SU-DHL-6 (cell line): ENCODE measurements around the gene KCNJ4.

ENCODE experiments used
- H2AFZ ChIP-seq: fragments of 200-600 bp; sonication (generic); 2 replicates; pipeline ENCODE4 v1.6.1; 2014; ENCODE audit warnings: low read depth, mild to moderate bottlenecking, moderate library complexity, mixed read lengths, antibody characterized with exemption, low read length; ENCODE audit not compliant: severe bottlenecking
- H3F3A ChIP-seq: fragments of 200-600 bp; shearing (Covaris generic); 2 replicates; pipeline ENCODE4 v1.6.0; 2016; ENCODE audit warnings: antibody characterized with exemption, mild to moderate bottlenecking; ENCODE audit not compliant: insufficient read depth
- H3K27ac ChIP-seq: fragments of 200-600 bp; sonication (generic); 2 replicates; pipeline ENCODE4 v1.5.1; 2016; ENCODE audit warnings: low read depth, mild to moderate bottlenecking, low read length, moderate library complexity, mixed read lengths
- H3K27me3 ChIP-seq: fragments of 200-600 bp; sonication (generic), shearing (Covaris generic); 2 replicates; pipeline ENCODE4 v1.6.0; 2014; ENCODE audit warnings: mild to moderate bottlenecking, low read length
- H3K36me3 ChIP-seq: fragments of 200-600 bp; sonication (generic); 2 replicates; pipeline ENCODE4 v1.6.1; 2014; ENCODE audit warnings: mild to moderate bottlenecking, low read length, mixed read lengths
- H3K4me2 ChIP-seq: fragments of 300-600, 200-600 bp; shearing (Covaris generic), sonication (generic); 2 replicates; pipeline ENCODE4 v1.6.0; 2014; ENCODE audit warnings: low read length, low read depth, mild to moderate bottlenecking; ENCODE audit not compliant: poor library complexity, severe bottlenecking
- H3K4me3 ChIP-seq: fragments of 200-600 bp; sonication (generic); 2 replicates; pipeline ENCODE4 v1.5.1; 2014; ENCODE audit warnings: antibody characterized with exemption, low read length, mild to moderate bottlenecking, mixed read lengths; ENCODE audit not compliant: insufficient read depth, poor library complexity, severe bottlenecking
- H3K79me2 ChIP-seq: fragments of 200-600 bp; sonication (generic); 2 replicates; pipeline ENCODE4 v1.6.1; 2014; ENCODE audit warnings: mild to moderate bottlenecking, low read length, moderate library complexity; ENCODE audit not compliant: insufficient read depth
- H3K9ac ChIP-seq: fragments of 200-600 bp; sonication (generic); 2 replicates; pipeline ENCODE4 v1.7.0; 2014; ENCODE audit warnings: mild to moderate bottlenecking, low read length
- H3K9me2 ChIP-seq: fragments of 200-600 bp; sonication (generic); replicated peaks from 2 replicates; pipeline ENCODE4 v1.6.1; 2014; ENCODE audit warnings: low read length; ENCODE audit not compliant: insufficient read depth
- H3K9me3 ChIP-seq: fragments of 200-600 bp; sonication (generic); 2 replicates; pipeline ENCODE4 v1.6.1; 2014; ENCODE audit warnings: low read length, mixed read lengths; ENCODE audit not compliant: insufficient read depth
- H4K20me1 ChIP-seq: fragments of 200-600 bp; sonication (generic); 2 replicates; pipeline ENCODE4 v1.6.1; 2014; ENCODE audit warnings: low read depth, mild to moderate bottlenecking, antibody characterized with exemption, low read length, moderate library complexity, mixed read lengths
- CTCF ChIP-seq: fragments of 200-600 bp; sonication (generic); IDR thresholded peaks from one replicate; pipeline ENCODE4 v1.5.1; 2017; ENCODE audit warnings: antibody characterized with exemption, mild to moderate bottlenecking, low read length, moderate library complexity; ENCODE audit not compliant: insufficient read depth, poor library complexity, severe bottlenecking
- EZH2phosphoT487 ChIP-seq: fragments of 200-600 bp; sonication (generic), shearing (Covaris generic); conservative IDR thresholded peaks from 2 replicates; pipeline ENCODE4 v1.6.1; 2018; ENCODE audit warnings: mild to moderate bottlenecking, antibody characterized with exemption, low read length, moderate library complexity, mixed read lengths

Gene KCNJ4

DNA sequence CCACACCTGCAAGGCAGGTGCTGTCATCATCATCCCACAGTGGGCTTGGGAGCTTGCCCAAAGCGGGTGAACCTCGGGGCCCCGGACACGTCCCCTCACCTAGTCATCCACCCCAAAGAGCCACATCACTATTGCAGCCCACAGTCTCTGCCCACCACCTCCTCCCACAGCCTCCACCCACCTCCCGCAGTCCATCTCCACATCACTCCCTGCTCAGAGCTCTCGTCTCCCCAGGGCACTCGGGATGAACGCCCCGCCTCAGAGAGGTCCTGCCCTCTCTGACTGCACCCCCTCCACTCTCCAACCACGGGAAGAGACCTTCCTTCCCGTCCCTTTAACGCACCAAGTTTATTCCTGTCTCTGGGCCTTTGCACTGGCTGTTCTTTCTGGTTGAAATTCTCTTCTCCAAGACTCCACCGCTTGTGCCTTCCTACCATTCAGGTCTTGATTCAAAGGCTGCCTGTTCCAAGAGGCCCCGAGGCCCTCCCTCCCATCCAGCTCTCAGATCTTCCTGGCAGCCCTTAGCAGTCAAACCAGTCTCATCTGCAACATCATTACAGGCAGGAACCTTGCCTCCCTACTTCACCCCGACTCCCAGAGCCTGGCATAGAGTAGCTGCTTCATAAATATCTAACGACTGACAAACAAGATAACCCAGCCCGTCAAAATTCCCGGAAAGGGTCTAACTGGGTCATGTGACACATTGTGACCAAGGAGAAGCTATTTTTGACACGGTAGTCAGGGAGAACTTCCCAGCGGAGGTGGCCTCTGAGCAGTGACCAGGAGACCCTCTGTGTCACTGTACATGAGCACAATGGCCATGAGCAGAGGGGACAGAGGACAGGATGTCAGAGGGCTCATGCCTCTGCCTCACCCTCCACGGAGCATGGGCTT is 11.1 kb downstream of the KCNJ4 start:
- Histone ChIP-seq H3K9me2 (no peaks in the 10 kb centered on the region), H2AFZ (no peak overlapping the region), H3K79me2 (no peaks in the 10 kb centered on the region), H3K4me2 (no peak overlapping the region), H3K9ac (no peak overlapping the region), H3F3A (no peaks in the 10 kb centered on the region), H3K27ac (no peak overlapping the region), H3K4me3 (no peak overlapping the region), H3K27me3 (no peaks in the 10 kb centered on the region), H3K9me3 (no peaks in the 10 kb centered on the region), H4K20me1 (no peaks in the 10 kb centered on the region), H3K36me3 (no peaks in the 10 kb centered on the region)
- TF ChIP-seq CTCF (no peak), EZH2phosphoT487 (no peak)

- no peak overlapping the region for H3K9ac ChIP-seq
- no peaks in the 10 kb centered on the region for H3K9me2 ChIP-seq
Observed at GRCh38 chr22:38442967-38443627, 11.9 kb downstream of the KCNJ4 start.

GRCh38 chr22:38441620-38442287 is 13.2 kb downstream of the KCNJ4 start:
- Histone ChIP-seq H3K27ac (no peak overlapping the region), H3K4me3 (no peak overlapping the region), H3K9me2 (no peaks in the 10 kb centered on the region), H2AFZ (no peak overlapping the region), H3K4me2 (no peak overlapping the region), H3K9ac (no peak overlapping the region), H3K27me3 (no peaks in the 10 kb centered on the region), H4K20me1 (no peaks in the 10 kb centered on the region), H3K9me3 (no peaks in the 10 kb centered on the region), H3K79me2 (no peaks in the 10 kb centered on the region), H3F3A (no peaks in the 10 kb centered on the region), H3K36me3 (no peaks in the 10 kb centered on the region)
- TF ChIP-seq CTCF (no peak), EZH2phosphoT487 (no peak)

More at GRCh38 chr22:38442967-38443627, 11.9 kb downstream of the KCNJ4 start:
- H3K4me3 ChIP-seq: no peak overlapping the region
- H3F3A ChIP-seq: no peaks in the 10 kb centered on the region
- no peaks in the 10 kb centered on the region for H4K20me1 ChIP-seq
- H3K27ac ChIP-seq: no peak overlapping the region
- H3K36me3 ChIP-seq: no peaks in the 10 kb centered on the region
- H3K9me3 ChIP-seq: no peaks in the 10 kb centered on the region
- no peaks in the 10 kb centered on the region for H3K79me2 ChIP-seq
- TF ChIP-seq EZH2phosphoT487: no peak
- no peak for TF ChIP-seq CTCF
- H2AFZ ChIP-seq: no peak overlapping the region
- H3K4me2 ChIP-seq: no peak overlapping the region
- H3K27me3 ChIP-seq: no peaks in the 10 kb centered on the region
